Pulmonary artery endothelial cell (primary cell): ENCODE measurements around the gene CLDN11. TPM values are rescaled to one million over a fixed set of nuclear protein-coding genes. Genes with fewer than 3 reads are reported as not detected.

Experiments
- DNase-seq: peaks from one replicate; pipeline ENCODE4 v3.0.0-alpha.2; 2011; ENCODE audit warnings: low read depth, low spot score
- total RNA-seq: library from RNA; depleted of rRNA; stranded (reverse); fragments of >200 nt; gene quantifications from 2 replicates; pipeline ENCODE4 v1.2.3, GENCODE V29; 2014

CLDN11 gene
- total RNA-seq, 1 donor from 2014 or later, result 60.2 TPM

DNA sequence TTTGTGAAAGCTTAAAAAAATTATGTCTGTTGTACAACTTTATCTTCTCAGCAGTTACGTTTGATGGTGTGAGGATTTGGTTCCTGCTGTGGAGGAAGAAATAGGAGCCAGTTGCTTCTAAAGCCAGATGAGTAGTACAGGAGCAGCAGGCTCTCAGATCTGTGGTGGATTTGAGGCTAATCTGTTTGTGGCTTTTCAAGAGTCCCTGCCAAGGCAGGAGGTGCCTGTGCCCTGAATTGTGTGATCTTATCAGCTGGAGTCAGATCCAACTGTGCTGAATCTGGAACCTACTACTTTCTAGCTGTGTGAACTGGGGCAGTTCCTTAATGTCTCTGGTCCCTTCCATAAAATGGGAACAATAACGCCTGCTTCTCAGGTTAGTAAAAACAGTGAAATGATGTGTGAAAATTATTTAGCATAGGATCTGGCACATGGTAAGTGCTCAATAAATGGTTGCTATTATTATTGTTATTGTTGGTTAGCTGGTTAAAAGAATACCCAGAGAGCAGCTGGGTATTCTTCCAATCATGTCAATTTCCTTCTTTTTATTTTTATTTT lies 7.7 kb downstream of the CLDN11 start:
- no peak for DNase-seq

GRCh38 chr3:170428095-170428494 lies 9.4 kb downstream of the CLDN11 start:
- no peak for DNase-seq

GRCh38 chr3:170429050-170429449 lies 10.4 kb downstream of the CLDN11 start:
- no peak for DNase-seq

DNA sequence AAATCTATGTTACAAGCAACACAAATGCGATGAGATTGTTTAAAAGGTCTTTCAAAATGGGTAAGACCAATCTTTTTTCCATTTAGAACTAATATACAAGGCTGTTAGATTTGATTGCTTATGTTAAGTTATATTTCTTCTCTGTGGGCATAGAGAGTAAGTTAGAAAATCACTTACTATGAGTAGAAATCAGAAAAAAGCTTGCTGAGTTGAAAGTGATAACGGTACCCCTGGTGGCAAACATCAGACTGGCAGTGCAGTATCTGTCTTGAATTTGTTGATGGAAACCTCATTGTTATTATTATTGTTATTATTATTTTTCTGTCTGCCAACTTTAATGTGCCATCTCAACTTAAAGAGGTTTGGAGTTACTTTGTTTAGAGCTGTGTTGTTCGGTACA lies 12.4 kb downstream of the CLDN11 start:
- no peak for DNase-seq

GRCh38 chr3:170432416-170432815 lies 13.7 kb downstream of the CLDN11 start:
- DNase-seq, result no peak

GRCh38 chr3:170436697-170437096 lies 18.0 kb downstream of the CLDN11 start:
- DNase-seq, result no peak

DNA sequence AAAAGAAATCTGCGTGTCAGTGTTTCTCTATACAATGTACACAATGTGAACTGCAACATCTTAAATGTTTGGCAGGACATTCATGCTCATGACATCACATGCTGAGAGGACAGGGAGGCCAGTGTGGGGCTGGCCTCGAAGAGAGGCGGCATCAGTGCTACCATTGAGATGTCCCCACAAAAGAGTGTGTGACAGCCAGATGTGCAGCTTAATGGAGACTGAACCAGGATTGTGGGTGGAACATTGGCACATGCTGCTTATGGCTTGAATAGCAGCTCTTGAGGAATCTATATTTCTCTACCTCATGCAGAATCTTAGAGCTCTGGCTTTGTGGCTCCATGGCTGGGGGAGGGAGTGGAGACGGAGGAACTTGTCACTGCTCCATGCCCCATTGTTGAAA lies 18.5 kb downstream of the CLDN11 start:
- DNase-seq, result no peak

DNA sequence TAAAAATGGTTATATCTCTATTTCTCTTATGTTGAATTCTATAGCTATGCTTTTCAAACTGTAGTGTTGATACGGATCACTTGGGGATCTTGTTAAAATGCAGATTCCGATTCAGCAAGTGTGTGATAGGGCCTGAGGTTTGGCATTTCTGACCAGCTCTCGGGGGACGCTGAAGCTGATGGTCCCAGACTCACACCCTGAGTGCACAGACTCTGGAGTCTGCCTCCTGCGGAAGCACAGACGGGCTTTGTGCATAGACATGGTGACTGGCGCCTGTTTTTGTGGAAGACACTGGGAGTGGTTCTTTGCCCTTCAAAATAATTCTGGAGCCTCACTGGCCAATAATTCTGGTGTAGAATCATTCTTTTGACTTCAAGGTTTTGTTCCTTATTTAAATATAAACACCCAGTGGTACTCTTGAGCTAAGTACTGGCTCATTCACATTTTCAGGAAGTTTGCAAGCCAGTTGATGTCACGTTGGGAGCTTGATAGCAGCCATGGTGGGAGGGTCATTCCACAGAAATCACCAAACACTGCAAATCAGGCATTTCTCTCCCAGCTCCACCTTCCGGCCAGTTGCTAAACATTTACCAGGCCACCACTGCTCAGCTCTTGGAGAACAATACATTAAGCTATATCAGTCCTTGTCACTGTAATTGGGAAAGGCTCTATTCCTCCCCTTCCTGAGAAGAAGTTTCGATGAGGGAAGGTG lies 19.2 kb downstream of the CLDN11 start:
- no peak for DNase-seq

GRCh38 chr3:170438836-170439235 lies 20.2 kb downstream of the CLDN11 start:
- no peak for DNase-seq

GRCh38 chr3:170440344-170440743 lies 21.7 kb downstream of the CLDN11 start:
- no peak for DNase-seq

DNA sequence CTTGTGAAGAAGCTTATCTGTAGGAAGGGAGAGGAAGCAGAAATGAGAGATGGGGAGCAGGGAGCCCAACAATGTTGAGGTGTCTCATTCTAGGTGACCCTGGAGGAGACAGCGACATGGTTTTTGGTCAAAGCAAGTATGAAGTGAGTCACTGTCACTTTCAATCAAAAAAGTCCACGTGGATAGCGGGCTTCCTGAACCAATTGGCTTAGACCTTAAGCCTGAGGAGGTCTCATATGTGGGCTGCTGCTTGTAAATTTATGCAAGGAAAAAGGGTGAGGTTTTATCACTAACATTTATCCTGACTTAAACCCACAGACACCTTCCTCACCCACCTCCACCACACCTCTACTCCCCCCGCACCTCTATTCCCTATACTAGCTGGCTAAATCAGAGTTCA lies 22.7 kb downstream of the CLDN11 start:
- DNase-seq, result no peak

GRCh38 chr3:170442947-170443346 lies 24.3 kb downstream of the CLDN11 start:
- DNase-seq, result no peak

DNA sequence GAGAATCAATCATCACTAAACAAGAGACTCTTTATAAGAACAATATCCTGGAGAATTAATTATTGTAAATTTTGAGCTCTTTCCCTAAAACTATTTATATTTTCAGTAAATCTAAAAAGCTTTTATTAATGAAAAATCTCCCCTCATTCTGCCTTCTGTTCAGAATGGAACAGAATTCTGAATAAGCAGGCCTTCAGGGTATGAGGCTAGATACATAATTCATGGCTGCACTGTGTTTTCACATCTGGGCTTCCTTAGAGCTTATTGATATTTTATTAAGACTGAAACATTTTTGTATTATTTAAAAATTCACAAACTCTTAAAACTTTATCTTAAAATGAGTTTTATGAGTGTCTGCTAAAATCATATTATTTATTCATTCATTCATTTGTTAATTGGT lies 24.8 kb downstream of the CLDN11 start:
- no peak for DNase-seq

GRCh38 chr3:170448584-170448983 lies 29.9 kb downstream of the CLDN11 start:
- no peak for DNase-seq

GRCh38 chr3:170450039-170450438 lies 31.4 kb downstream of the CLDN11 start:
- no peak for DNase-seq

GRCh38 chr3:170454509-170454908 lies 35.8 kb downstream of the CLDN11 start:
- no peak for DNase-seq

DNA sequence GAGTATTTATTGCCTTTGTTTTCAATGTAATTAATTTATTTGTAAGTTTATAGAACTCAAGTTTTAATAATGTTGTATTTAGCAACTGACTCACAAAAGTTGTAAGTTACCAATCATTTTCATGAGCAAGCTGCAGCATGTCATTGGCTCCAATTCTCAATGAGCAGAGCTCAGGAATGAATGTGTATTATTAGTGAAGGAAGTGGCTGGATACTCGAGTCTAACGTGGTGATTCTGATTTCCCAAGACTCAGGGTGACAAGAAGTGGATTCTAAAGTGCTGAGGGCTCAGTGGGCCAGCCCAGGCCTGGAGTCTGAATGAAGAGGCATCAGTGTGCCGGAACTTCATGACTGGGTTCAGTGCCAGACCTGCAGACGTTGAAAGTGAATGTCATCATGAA lies 39.6 kb downstream of the CLDN11 start:
- DNase-seq, result no peak

DNA sequence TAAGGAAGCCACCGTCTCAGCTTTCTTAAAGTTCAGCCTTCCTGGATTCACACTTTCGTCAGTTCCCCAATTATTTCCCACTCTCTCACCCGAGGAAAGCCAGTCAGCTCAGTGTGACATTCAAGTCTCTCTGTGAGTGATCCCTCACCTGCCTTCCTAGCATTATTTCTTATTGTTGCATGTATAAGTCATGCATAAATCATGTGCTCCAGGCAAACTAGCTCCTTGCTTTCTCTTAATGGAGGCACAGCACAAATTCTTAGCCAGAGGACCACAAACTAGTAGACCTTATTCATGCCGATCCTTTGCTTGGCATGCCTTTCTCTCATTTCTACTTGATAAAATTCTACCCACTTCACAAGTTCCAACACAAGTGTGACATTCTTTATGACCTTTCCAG lies 44.3 kb downstream of the CLDN11 start:
- DNase-seq, result no peak

DNA sequence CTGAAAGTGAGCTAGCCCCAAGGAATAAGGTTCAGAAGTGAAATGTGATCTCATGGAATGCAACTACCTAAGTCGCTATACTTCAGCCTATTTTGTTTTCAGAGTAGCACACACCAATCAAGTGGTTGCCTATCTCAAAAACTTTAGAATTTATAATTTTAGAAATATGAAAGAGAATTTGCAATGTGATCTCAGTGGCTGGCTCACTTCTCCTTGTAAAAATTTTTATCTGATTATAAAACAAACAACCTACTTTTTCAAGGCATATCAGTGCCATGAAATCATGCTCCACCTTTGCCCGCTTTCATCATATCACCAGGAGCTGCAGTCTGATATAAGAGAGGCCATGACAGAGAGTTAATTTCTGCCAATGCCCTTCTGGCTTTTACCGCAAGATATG lies 47.3 kb downstream of the CLDN11 start:
- DNase-seq, result no peak

- DNase-seq, result no peak
Observed at GRCh38 chr3:170467007-170467406, 48.3 kb downstream of the CLDN11 start.

GRCh38 chr3:170467571-170468147 lies 49.0 kb downstream of the CLDN11 start:
- DNase-seq, result no peak

DNA sequence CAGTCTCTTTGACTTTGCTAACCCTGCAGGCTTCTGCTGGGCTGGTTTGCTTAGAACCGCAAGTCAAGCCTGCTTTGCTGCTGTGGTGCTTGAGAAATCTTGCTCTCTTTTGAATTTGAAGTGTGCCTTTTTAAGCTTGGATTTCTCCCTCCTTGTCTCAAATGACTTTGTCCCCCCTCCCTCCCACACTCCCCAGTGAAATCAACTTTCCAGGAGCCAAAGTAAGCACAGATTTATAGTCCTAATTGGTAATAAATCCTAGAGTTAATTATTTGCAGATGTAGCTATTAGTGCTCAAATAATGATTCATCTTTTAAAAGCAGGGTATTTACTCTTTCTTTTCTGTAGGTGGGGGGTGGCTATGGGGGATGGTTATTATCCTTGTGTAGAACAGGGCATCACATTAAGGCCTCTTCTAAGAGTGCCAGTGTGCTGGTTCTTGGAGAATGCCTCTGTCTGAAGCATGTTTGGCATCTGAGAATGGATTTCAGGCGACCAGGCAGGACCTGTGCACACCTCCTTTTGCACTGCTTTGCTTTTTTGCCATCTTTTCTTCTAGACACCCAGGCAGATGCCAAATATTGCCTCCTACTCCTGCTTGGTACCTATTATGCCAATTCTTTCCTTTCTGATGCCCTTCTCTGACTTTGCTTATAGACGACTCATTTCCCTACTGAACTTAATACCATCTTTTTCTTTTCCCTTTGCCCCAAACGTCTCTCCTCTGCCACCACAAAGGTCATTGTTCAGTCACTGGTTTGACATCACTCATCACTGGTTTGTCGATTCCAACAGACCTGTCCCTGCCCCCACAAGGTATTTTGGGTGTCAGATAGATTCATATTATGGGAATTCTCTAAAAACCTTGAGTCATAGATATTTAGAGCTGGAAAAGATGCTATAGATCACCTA lies 50.7 kb downstream of the CLDN11 start:
- no peak for DNase-seq
